ENCODE results near the gene MAGI3.

MAGI3 gene

DNA sequence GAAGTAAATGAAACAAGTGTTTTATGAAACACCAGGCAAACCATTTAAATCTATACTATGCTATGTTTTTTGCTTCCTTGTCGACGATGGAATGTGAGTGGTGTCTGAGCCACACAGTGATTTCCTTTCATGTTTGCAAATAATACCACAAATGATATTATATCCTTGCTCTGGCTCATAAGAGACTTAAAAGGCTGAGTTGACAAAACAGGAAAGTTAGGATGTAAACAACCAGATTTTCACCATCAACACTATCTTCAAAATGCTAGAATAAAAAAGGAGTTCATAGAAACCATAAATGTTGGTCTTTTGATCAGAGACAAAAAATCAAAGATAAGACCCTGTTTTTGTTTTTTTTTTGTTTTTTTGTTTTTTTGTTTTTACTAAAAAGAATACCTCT lies 17.8 kb upstream of the MAGI3 start:
- H3K4me1 ChIP-seq = no peaks in the 10 kb centered on the region; the same call in 1 of the 2 replicates
- no peaks in the 10 kb centered on the region for H3K9me3 ChIP-seq
- H3K36me3 ChIP-seq = no peaks in the 10 kb centered on the region
- DNase-seq = no peak
- H3K27me3 ChIP-seq = no peaks in the 10 kb centered on the region
- TF ChIP-seq, protein P1, sequence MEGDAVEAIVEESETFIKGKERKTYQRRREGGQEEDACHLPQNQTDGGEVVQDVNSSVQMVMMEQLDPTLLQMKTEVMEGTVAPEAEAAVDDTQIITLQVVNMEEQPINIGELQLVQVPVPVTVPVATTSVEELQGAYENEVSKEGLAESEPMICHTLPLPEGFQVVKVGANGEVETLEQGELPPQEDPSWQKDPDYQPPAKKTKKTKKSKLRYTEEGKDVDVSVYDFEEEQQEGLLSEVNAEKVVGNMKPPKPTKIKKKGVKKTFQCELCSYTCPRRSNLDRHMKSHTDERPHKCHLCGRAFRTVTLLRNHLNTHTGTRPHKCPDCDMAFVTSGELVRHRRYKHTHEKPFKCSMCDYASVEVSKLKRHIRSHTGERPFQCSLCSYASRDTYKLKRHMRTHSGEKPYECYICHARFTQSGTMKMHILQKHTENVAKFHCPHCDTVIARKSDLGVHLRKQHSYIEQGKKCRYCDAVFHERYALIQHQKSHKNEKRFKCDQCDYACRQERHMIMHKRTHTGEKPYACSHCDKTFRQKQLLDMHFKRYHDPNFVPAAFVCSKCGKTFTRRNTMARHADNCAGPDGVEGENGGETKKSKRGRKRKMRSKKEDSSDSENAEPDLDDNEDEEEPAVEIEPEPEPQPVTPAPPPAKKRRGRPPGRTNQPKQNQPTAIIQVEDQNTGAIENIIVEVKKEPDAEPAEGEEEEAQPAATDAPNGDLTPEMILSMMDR (IDR thresholded peaks at IDR 0.05; ENCODE audit: low read depth, low read length) = no peak
- no peak overlapping the region for H3K4me3 ChIP-seq (ENCODE audit: low read depth, low read length)

DNA sequence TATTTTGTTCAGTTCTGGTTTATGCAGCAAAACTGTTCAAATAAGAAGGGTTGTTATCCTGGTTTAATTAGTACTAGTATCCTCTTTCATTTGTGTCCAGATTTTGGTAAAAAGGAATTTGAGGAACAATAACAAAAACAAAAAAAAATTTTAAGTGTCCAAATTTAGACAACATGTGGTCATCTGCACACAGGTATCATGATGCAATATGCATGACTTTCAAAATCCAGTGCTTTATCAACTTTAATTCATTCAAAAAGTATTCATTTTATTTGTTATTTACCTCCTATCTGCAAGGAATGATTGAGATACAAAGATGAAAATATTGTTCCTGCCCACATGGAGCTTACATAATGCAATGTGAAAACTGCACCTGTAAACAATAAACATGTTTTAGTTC lies 16.7 kb upstream of the MAGI3 start:
- TF ChIP-seq, protein P1 (IDR thresholded peaks at IDR 0.05; ENCODE audit: low read depth, low read length) = no peak
- no peak for DNase-seq
- H3K4me3 ChIP-seq (ENCODE audit: low read depth, low read length) = no peak overlapping the region

DNA sequence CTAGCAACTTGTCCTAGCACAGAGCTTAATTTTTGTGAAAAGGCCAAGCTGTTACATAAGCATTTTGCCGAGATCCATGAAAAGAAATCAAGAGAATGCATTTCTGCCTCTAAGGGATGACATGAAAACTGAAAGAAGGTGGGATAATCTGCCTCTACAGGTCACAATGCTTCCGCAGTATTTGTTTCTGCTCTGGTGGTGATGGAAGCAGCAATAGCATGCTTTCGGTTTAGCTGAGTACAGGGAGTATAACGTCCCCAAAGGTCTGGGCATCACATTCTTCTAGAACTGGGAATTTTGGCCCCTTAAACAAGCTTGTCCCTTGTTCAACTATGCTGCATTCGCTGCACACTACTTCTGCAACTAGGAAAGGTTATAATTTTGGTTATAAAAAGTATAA lies 14.4 kb upstream of the MAGI3 start:
- Histone ChIP-seq H3K36me3 (no peaks in the 10 kb centered on the region), H3K9me3 (no peaks in the 10 kb centered on the region), H3K27me3 (no peaks in the 10 kb centered on the region), H3K4me1 (no peaks in the 10 kb centered on the region; the same call in 1 of the 2 replicates), H3K4me3 (ENCODE audit: low read depth, low read length) (no peak overlapping the region)
- TF ChIP-seq, protein P1 (IDR thresholded peaks at IDR 0.05; ENCODE audit: low read depth, low read length) = no peak
- DNase-seq = no peak

More for the DNA sequence above, 16.7 kb upstream of the MAGI3 start:
- Histone ChIP-seq H3K4me1 (no peaks in the 10 kb centered on the region; the same call in 1 of the 2 replicates), H3K9me3 (no peaks in the 10 kb centered on the region), H3K36me3 (no peaks in the 10 kb centered on the region), H3K27me3 (no peaks in the 10 kb centered on the region)

DNA sequence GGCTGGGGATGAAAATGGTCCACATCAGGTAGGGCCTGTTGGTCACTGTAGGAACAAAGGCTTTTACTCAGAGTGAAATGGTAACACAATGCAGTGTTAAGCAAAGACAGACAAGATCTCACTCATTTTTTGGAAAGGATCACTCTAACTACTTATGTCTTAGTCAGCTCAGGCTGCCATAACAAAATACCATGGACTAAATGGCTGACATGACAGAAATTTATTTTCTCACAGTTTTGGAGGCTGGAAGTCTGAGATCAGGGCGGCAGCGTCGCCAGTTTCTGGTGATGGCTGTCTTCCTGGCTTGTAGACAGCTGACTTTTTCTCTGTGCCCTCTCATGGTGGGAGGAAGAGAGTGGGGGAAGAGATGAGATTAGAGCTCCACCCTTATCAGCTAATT lies 10.2 kb upstream of the MAGI3 start:
- Histone ChIP-seq H3K4me1 (no peaks in the 10 kb centered on the region; the same call in 1 of the 2 replicates), H3K27me3 (no peaks in the 10 kb centered on the region), H3K9me3 (no peaks in the 10 kb centered on the region), H3K4me3 (ENCODE audit: low read depth, low read length) (no peak overlapping the region), H3K36me3 (no peaks in the 10 kb centered on the region)
- TF ChIP-seq, protein P1 (IDR thresholded peaks at IDR 0.05; ENCODE audit: low read depth, low read length) = no peak
- DNase-seq = no peak

DNA sequence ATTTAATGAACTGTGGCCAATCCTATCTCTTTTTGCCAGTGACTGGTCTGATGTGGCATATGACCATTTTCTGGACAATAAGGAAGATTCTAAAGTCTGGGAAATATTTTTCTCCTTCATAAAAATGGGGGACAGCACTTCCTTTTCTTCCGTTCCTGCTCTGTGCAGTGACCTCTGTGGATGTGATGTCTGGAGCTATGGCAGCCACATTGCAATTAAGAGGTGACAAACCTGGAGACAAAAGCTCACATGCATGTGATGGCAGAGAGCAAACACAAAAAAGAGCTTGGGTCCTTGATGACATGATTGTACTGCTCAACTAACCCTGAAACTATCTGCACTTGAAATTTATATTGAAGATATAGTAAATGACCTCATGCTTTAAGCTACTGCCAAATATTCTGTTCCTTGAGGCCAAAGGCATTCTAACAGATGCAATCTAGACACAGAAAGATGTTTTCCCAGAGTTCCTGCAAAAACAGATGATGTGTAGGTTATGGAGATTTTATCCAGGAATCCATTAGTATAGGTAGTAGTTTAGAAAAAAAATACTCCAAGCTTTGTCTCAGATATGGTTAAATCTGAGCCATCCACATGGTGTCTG lies 2.2 kb upstream of the MAGI3 start:
- Histone ChIP-seq H3K36me3 (no peaks in the 10 kb centered on the region), H3K4me3 (ENCODE audit: low read depth, low read length) (no peak overlapping the region), H3K4me1 (no peaks in the 10 kb centered on the region), H3K27me3 (no peaks in the 10 kb centered on the region), H3K9me3 (no peaks in the 10 kb centered on the region)
- no peak for DNase-seq
- TF ChIP-seq, protein P1 (IDR thresholded peaks at IDR 0.05; ENCODE audit: low read depth, low read length) = no peak

DNA sequence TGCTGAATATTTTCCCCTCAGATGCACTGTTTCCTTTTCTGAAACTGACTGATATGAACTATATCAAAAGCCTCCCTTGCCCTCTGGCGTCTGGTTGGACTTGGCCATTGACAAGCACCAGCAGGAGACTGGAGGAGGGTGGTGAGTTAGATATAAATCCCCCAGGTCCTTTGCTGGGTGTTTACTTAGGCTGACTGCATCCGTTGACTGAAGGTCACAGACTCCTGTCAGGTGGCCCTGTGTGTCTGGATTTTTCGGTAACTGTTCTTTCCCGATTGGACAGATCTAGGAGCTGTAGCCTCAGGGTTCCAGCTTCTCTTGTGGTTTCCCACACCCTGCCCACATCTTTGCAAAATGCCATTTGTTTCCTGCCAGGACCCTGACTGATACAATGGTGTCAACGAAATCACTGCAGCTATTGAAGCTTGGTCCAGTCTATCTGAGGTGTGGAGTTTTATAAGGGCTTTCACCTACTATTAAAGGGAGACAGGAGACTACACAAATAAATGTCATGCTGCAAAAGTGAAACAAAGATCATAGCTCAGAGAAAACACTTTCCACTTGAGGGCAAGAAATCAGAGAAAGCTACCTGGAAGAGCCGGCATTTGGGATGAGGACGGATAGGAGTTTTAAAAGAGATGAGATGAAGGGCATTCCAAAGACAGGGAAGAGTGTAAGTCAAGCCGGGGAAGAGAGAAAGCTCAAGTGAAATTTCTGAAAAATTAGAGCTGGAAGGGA lies 1.5 kb upstream of the MAGI3 start:
- H3K27me3 ChIP-seq = no peaks in the 10 kb centered on the region
- TF ChIP-seq, protein P1 (IDR thresholded peaks at IDR 0.05; ENCODE audit: low read depth, low read length) = peak; percentile 59
- no peaks in the 10 kb centered on the region for H3K9me3 ChIP-seq
- no peaks in the 10 kb centered on the region for H3K4me1 ChIP-seq
- peak; percentile 91 for DNase-seq
- H3K4me3 ChIP-seq (ENCODE audit: low read depth, low read length) = peak overlapping the region; percentile 73
- H3K36me3 ChIP-seq = no peaks in the 10 kb centered on the region
